Upper lobe of left lung (tissue), 6 donors: ENCODE data around the gene APBB2. TPM values are rescaled to one million over a fixed set of nuclear protein-coding genes. Genes with fewer than 3 reads are reported as not detected.

Experiments used
- ATAC-seq, 2 donors: fragments of 200-7000 bp; cut with Tn5 transposase; one replicate each; pipeline ENCODE4 v1.9.1; 2022; ENCODE audit warnings: mild to moderate bottlenecking in 2 of 2, moderate library complexity in 2 of 2; ENCODE audit not compliant: low FRiP score in 2 of 2
- DNase-seq, 2 donors: peaks; one replicate each; pipeline ENCODE4 v3.0.0-alpha.2; 2019 to 2020
- H3K27ac ChIP-seq, 4 donors: fragments of 200-600 bp; sonication (generic); one replicate each; pipeline ENCODE4 v1.5.1; 2016 to 2019
- H3K27me3 ChIP-seq, 4 donors: fragments of 200-600 bp; sonication (generic); one replicate each; pipeline ENCODE4 v1.5.1; 2017 to 2019
- H3K36me3 ChIP-seq, 4 donors: fragments of 200-600 bp; sonication (generic); one replicate each; pipeline ENCODE4 v1.5.1; 2016 to 2019
- H3K4me1 ChIP-seq, 4 donors: fragments of 200-600 bp; sonication (generic); one replicate each; pipeline ENCODE4 v1.5.1; 2018 to 2019
- H3K4me3 ChIP-seq, 4 donors: fragments of 200-600 bp; sonication (generic); one replicate each; pipeline ENCODE4 v1.5.1; 2017 to 2019; ENCODE audit warnings: mild to moderate bottlenecking in 2 of 4, moderate library complexity in 1 of 4
- H3K9me3 ChIP-seq, 4 donors: fragments of 200-600 bp; sonication (generic); one replicate each; pipeline ENCODE4 v1.5.1; 2018 to 2019
- EP300 ChIP-seq, 4 donors: sonication (generic); formaldehyde crosslinking; IDR thresholded peaks; one replicate each; pipeline ENCODE4 v1.5.1; 2017; ENCODE audit warnings: antibody characterized with exemption in 4 of 4, control low read depth in 2 of 4
- POLR2A ChIP-seq, 4 donors: fragments of 450-650 bp; IDR thresholded peaks; one replicate each; pipeline ENCODE4 v1.5.1; 2016 to 2017; ENCODE audit warnings: antibody characterized with exemption in 4 of 4, mild to moderate bottlenecking in 2 of 4
- POLR2AphosphoS5 ChIP-seq, 2 donors: sonication (generic); formaldehyde crosslinking; IDR thresholded peaks; one replicate each; pipeline ENCODE4 v1.5.1; 2017; ENCODE audit warnings: antibody characterized with exemption in 2 of 2
- WGBS, 2 donors: methylation state at CpG; one replicate each; pipeline ENCODE4 v1.1.5; 2017 to 2018; 5-methylcytosine and 5-hydroxymethylcytosine counted together
- total RNA-seq, 6 donors: library from RNA; depleted of rRNA in 4 of 6; stranded (reverse); fragments of >200 nt in 4 of 6; gene quantifications; one replicate each; pipeline versions ENCODE4 v1.1.0 to v1.2.1, GENCODE V29; 2016 to 2021
- TF ChIP-seq, protein P1 (sequence below), 6 experiments: fragments of 450-650 bp in 4 of 6; fragments of 200-600 bp in 2 of 6; sonication (generic) in 2 of 6; IDR thresholded peaks; one replicate each; pipeline ENCODE4 v1.5.1; 2016 to 2019; ENCODE audit warnings: antibody characterized with exemption in 6 of 6
- donor health status: DM: no; HTN: no; CAD: no; lungs with moderate emphysema.
- donor health status: DM: no; HTN: yes; CAD: no; lungs with severe emphysema.

Gene APBB2
- total RNA-seq, 6 donors from 2014 or later: 69.5 to 168 (median 102) TPM

DNA sequence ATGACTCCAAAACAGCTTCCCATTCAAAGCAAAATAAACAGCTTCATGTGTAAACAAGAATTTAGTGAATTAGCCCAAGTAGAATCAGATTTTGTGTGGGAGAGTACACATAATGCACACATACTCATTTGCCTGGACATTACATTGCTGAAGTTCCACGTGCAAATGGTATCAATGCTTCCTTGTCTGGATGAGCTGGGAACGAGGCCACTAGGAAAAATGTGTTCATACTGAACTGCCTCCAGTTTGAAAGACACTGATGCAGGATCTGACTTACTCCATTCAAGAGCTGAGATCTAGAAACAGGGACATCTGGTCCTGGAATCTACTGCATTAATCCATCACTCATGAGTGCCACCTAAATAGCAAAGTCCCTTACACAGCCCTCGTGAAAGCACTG is 228.0 kb downstream of the APBB2 start:
- H3K4me1 ChIP-seq: peaks cover 4 to 10% (median 5%) of the 10 kb centered on the region in 4 donors
- 47 to 78% methylated on average over 3 of the region's 3 CpGs for WGBS, 2 donors
- ATAC-seq (no peak), DNase-seq (no peak)
- no peaks in the 10 kb centered on the region for H3K36me3 ChIP-seq
- no peaks in the 10 kb centered on the region for H3K27me3 ChIP-seq
- no peak overlapping the region for H3K4me3 ChIP-seq
- H3K9me3 ChIP-seq: no peaks in the 10 kb centered on the region
- H3K27ac ChIP-seq: no peak overlapping the region
- TF ChIP-seq POLR2AphosphoS5 (IDR thresholded peaks at IDR 0.05) (no peak), POLR2A (IDR thresholded peaks at IDR 0.05) (no peak)
- TF ChIP-seq, protein P1, sequence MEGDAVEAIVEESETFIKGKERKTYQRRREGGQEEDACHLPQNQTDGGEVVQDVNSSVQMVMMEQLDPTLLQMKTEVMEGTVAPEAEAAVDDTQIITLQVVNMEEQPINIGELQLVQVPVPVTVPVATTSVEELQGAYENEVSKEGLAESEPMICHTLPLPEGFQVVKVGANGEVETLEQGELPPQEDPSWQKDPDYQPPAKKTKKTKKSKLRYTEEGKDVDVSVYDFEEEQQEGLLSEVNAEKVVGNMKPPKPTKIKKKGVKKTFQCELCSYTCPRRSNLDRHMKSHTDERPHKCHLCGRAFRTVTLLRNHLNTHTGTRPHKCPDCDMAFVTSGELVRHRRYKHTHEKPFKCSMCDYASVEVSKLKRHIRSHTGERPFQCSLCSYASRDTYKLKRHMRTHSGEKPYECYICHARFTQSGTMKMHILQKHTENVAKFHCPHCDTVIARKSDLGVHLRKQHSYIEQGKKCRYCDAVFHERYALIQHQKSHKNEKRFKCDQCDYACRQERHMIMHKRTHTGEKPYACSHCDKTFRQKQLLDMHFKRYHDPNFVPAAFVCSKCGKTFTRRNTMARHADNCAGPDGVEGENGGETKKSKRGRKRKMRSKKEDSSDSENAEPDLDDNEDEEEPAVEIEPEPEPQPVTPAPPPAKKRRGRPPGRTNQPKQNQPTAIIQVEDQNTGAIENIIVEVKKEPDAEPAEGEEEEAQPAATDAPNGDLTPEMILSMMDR (IDR thresholded peaks at IDR 0.05): no peak

DNA sequence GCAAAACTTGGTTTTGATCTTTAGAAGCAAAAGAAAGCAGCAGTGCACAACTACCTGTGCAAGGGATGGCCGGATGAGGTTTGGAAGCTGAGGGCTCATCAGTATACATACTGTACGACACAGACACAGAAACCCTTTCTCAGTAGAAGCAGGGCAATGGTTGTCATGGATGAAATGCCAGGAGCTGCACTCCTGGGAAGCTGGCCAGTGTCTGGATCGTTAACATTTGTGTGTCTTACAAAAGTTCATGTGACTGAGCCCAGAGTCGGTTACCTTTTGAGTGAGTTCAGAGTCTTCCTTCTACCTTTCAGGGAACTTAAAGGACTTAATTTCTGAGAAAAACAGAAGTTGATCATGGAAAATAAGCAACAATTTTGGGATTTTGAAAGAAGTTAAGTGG is 230.3 kb downstream of the APBB2 start:
- Histone ChIP-seq H3K4me1 (peaks cover 0 to under 1% (median 0%) of the 10 kb centered on the region in 4 donors), H3K36me3 (no peaks in the 10 kb centered on the region), H3K4me3 (no peak overlapping the region), H3K27ac (no peak overlapping the region), H3K9me3 (no peaks in the 10 kb centered on the region), H3K27me3 (no peaks in the 10 kb centered on the region)
- DNase-seq: no peak
- 71 to 75% methylated on average over 4 of the region's 4 CpGs for WGBS, 2 donors
- ATAC-seq: no peak
- TF ChIP-seq EP300 (IDR thresholded peaks at IDR 0.05) (no peak), POLR2A (IDR thresholded peaks at IDR 0.05) (no peak), POLR2AphosphoS5 (IDR thresholded peaks at IDR 0.05) (no peak)
- TF ChIP-seq, protein P1 (IDR thresholded peaks at IDR 0.05): no peak

DNA sequence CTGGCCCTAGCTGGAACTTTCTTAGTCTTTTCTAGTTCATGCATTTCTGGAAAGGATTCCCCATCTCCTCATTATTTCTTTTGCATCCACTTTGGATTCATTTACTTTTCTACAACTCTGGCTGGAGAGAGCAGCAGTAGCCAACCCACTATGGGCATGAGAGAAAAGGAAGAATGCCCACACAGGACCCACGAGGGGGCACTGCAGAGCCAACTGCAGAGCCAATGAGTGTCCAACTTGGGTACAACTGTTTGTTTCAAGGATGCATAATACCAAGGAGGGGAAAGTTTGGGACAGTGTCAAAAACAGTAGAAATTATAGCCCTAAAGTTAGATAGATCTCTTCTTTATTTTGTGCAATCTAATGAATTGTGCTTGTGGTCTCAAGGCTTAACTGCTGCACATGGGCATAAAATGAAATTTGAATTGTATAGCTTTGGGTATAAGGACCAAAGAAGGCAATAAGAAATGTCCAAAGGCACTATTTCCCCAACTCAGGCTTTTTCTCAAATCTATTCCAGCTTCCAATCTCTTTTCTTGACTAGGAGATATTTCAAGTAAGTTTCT is 233.9 kb downstream of the APBB2 start:
- H3K9me3 ChIP-seq: no peaks in the 10 kb centered on the region
- DNase-seq (no peak), ATAC-seq (no peak)
- TF ChIP-seq EP300 (IDR thresholded peaks at IDR 0.05): no peak
- TF ChIP-seq, protein P1 (IDR thresholded peaks at IDR 0.05): peak in 2 of 6 experiments; percentile 26 to 48
- no peak overlapping the region for H3K27ac ChIP-seq
- no peak overlapping the region for H3K4me3 ChIP-seq
- H3K27me3 ChIP-seq: no peaks in the 10 kb centered on the region
- peaks cover 0 to 5% (median 2%) of the 10 kb centered on the region in 4 donors for H3K4me1 ChIP-seq
- no peaks in the 10 kb centered on the region for H3K36me3 ChIP-seq
- WGBS, 2 donors: 19 to 33% methylated on average over 1 of the region's 1 CpG

DNA sequence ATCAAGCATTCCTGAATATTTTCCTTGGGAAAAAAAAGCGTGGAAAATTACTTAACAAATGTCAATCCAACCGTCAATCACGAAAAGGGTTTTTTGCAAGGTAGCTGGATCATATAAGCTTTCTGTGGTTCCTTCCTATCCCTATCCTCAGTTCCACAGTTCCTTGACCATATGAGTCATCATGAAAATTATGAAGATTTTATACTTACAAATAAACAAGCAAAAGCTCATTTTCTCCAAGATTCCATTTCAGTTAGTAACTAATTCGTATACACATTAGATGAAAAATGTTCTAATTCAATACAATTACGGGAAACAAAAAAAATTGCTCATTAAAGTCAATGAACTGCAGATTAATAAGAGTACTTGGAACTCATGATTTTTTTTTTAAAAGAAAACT is 235.8 kb downstream of the APBB2 start:
- no peaks in the 10 kb centered on the region for H3K36me3 ChIP-seq

More for the DNA sequence above, 235.8 kb downstream of the APBB2 start:
- TF ChIP-seq EP300 (IDR thresholded peaks at IDR 0.05) (no peak), POLR2AphosphoS5 (IDR thresholded peaks at IDR 0.05) (no peak), POLR2A (IDR thresholded peaks at IDR 0.05) (no peak)
- TF ChIP-seq, protein P1 (IDR thresholded peaks at IDR 0.05): no peak
- no peaks in the 10 kb centered on the region for H3K27me3 ChIP-seq
- ATAC-seq (no peak), DNase-seq (no peak)
- H3K4me1 ChIP-seq: peaks cover 0 to 5% (median 2%) of the 10 kb centered on the region in 4 donors
- H3K9me3 ChIP-seq: no peaks in the 10 kb centered on the region
- WGBS, 2 donors: 93 to 97% methylated on average over 5 of the region's 5 CpGs
- H3K4me3 ChIP-seq: no peak overlapping the region
- H3K27ac ChIP-seq: no peak overlapping the region
